Measurements from ENCODE around the gene ZFR2.

DNA sequence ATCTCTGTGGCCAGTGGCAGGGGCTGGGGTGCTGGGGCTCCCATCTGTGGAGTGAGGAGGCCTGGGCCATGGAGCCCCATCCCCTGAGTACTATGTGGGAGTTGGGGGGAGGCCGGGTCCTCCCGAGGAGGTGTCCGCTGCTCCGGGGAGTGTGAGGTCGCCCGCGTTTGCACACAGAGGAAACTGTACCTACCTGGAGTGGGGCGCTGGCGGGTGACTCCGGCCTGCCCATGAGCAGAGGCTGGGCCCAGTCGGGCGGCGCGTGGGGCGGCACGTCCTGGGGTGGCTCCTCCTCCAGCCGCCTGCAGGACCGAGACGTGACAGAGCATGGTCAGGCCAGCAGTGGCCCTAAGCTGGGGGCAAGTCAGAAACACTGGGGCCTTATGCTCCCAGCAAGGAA is 48.8 kb downstream of the ZFR2 start:
- TF ChIP-seq, protein P1, sequence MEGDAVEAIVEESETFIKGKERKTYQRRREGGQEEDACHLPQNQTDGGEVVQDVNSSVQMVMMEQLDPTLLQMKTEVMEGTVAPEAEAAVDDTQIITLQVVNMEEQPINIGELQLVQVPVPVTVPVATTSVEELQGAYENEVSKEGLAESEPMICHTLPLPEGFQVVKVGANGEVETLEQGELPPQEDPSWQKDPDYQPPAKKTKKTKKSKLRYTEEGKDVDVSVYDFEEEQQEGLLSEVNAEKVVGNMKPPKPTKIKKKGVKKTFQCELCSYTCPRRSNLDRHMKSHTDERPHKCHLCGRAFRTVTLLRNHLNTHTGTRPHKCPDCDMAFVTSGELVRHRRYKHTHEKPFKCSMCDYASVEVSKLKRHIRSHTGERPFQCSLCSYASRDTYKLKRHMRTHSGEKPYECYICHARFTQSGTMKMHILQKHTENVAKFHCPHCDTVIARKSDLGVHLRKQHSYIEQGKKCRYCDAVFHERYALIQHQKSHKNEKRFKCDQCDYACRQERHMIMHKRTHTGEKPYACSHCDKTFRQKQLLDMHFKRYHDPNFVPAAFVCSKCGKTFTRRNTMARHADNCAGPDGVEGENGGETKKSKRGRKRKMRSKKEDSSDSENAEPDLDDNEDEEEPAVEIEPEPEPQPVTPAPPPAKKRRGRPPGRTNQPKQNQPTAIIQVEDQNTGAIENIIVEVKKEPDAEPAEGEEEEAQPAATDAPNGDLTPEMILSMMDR (IDR thresholded peaks at IDR 0.05; ENCODE audit: low read depth, low read length, poor library complexity, severe bottlenecking): no peak
- TF ChIP-seq EZH2phosphoT487 (IDR thresholded peaks at IDR 0.05; ENCODE audit: borderline replicate concordance, low read length): no peak
